Activated T-cell treated with anti-CD3 and anti-CD28 coated beads, Interleukin-2, amount 50 U/mL, for 4 hours (primary cell): ENCODE measurements around the gene ZNF367. TPM values are rescaled to one million over a fixed set of nuclear protein-coding genes. Genes with fewer than 3 reads are reported as not detected.

Experiments used
- ATAC-seq, 2 donors: fragments of 200-7000 bp; cut with Tn5 transposase; one replicate each; pipeline ENCODE4 v1.10.0; 2021
- DNase-seq: peaks from one replicate; pipeline ENCODE4 v3.0.0-alpha.2; 2020
- H3K27me3 Mint-ChIP-seq: one replicate; pipeline ENCODE4 v1.8.0; 2021; ENCODE audit warnings: low read depth, mixed read lengths
- H3K36me3 Mint-ChIP-seq: one replicate; pipeline ENCODE4 v1.8.0; 2022; ENCODE audit warnings: mixed read lengths; ENCODE audit not compliant: insufficient read depth
- H3K4me1 Mint-ChIP-seq: one replicate; pipeline ENCODE4 v1.8.0; 2021; ENCODE audit warnings: low read depth, mixed read lengths
- H3K4me3 Mint-ChIP-seq: one replicate; pipeline ENCODE4 v1.8.0; 2021; ENCODE audit warnings: mild to moderate bottlenecking, moderate library complexity, mixed read lengths
- H3K9me3 Mint-ChIP-seq: one replicate; pipeline ENCODE4 v1.8.0; 2021; ENCODE audit warnings: mixed read lengths
- total RNA-seq, 3 donors: library from RNA; stranded (reverse); gene quantifications; one replicate each; pipeline ENCODE4 v1.2.1, GENCODE V29; 2021

The ZNF367 gene
- total RNA-seq, 3 donors from 2014 or later: 28.9 to 34.6 (median 30.0) TPM

DNA sequence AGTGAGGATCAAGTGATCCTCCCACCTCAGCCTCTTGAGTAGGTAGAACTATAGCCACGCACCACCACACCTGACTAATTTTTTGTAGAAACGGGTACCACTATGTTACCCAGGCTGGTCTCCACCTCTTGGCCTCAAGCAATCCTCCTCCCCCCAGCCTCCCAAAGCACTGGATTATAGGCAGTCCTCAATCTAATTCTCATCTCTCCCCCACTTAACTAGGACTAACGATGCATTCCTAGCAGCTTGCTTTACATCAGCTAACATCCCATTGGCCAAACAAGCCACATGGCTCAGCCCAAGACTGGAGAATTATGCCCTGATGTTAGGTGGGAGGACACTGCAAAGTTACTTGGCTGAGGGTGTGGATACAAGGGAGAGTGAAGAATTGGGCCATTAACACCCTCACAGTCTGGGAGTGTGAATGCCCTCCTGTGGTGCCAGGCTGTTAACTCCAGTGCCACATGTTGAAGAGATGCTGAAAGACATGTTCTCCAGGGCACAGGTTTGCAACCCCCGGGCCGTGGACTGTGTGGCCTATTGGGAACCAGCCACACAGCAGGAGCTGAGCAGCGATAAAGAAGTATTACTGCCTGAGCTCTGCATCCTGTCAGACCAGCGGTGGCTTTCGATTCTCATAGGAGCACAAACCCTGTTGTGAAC is 5.3 kb upstream of the ZNF367 start:
- Mint-ChIP-seq H3K36me3 (no peaks in the 10 kb centered on the region), H3K9me3 (no peaks in the 10 kb centered on the region)

DNA sequence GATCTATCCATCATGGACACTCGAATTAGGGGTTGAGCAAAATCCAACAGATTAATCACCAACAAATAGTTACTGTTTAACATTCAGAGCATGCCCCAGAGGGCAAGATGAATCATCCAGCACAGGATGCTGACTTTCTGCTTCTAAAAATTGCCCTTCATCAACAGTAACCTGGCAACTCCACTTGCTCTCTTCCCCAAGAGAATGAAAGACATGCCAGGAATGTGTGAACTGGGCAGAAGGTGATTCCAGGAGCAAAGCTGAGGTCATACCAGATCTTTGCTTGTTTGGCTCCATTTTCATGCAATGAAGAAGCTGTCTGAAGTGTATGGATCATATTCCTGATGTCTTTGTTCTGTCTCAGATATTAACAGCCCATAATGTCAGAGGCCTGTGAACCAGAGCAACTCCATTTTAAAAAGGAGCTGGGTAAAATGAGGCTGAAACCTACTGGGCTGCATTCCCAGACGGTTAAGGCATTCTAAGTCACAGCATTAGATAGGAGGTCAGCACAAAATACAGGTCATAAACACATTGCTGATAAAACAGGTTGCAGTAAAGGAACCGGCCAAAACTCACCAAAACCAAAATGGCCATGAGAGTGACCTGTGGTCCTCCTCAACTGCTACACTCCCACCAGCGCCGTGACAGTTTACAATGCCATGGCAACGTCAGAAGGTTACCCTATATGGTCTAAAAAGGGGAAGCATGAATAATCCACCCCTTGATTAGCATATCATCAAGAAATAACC is 2.5 kb upstream of the ZNF367 start:
- peaks cover 26% of the 10 kb centered on the region for H3K4me1 Mint-ChIP-seq
- H3K4me3 Mint-ChIP-seq: peak overlapping the region; percentile 87
- no peaks in the 10 kb centered on the region for H3K27me3 Mint-ChIP-seq
- no peaks in the 10 kb centered on the region for H3K9me3 Mint-ChIP-seq
- no peak for ATAC-seq
- no peaks in the 10 kb centered on the region for H3K36me3 Mint-ChIP-seq
- no peak for DNase-seq

More for the DNA sequence above, 5.3 kb upstream of the ZNF367 start:
- DNase-seq: no peak
- H3K4me3 Mint-ChIP-seq: no peak overlapping the region
- no peak for ATAC-seq
- H3K27me3 Mint-ChIP-seq: no peaks in the 10 kb centered on the region
- peaks cover 25% of the 10 kb centered on the region for H3K4me1 Mint-ChIP-seq

DNA sequence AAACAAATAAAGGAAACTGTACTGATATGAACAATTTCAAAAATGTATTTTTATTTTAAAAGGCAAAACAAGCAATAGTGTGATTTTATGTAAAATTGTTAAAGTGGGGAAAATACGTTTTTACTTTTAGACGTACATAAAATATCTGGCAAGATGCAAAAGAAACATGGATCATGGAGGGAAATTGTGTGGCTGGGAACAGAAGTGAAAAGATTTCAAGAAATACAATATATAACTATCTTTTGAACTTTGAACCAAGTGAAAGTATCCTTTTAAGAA is 1.5 kb upstream of the ZNF367 start:
- H3K4me3 Mint-ChIP-seq: peak overlapping the region; percentile 87
- DNase-seq (no peak), ATAC-seq (no peak)
- H3K27me3 Mint-ChIP-seq: no peaks in the 10 kb centered on the region
- peaks cover 25% of the 10 kb centered on the region for H3K4me1 Mint-ChIP-seq
- no peaks in the 10 kb centered on the region for H3K36me3 Mint-ChIP-seq
- H3K9me3 Mint-ChIP-seq: no peaks in the 10 kb centered on the region

DNA sequence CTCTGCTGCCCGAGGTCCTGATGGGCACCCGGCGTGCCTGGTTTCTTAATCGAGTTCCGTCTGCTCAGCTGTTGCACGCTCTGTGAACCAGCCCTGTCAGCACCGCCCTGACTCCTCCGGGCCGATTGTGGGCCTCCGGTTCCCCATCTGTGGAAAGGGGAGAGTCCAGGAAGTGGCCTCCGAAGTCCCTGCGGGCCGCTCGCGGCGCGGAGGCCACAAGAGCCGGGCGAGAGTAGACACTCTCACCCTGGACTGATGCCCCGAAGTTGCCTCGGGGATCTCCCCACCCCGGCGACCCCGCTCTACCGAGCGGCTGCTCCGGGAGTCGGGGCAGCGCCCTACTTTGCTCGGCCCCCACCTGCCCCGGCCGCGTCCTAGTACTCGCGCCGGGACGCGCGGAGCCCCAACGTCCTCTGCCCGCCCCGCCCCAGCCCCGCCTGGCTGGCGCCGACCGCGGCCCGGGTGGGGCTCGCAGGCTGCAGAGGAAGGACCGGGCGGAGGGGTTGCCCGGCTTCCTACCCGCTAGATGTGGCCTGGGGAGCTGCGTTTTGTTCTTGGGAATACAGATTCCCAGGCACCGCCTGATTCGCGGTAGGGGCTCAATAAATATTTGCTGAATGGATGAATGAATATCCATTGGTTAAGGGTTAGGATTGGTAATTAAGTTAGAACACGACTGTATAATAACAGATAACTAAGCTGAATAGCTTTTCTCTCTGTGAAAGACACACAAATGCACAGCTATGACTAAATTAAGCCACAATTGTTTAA is 935 bp upstream of the ZNF367 start:
- Mint-ChIP-seq H3K27me3 (no peaks in the 10 kb centered on the region), H3K36me3 (no peaks in the 10 kb centered on the region), H3K4me1 (peaks cover 27% of the 10 kb centered on the region), H3K4me3 (peak overlapping the region; percentile 87), H3K9me3 (no peaks in the 10 kb centered on the region)
- ATAC-seq (peak; percentile 11 to 25), DNase-seq (peak; percentile 17)

DNA sequence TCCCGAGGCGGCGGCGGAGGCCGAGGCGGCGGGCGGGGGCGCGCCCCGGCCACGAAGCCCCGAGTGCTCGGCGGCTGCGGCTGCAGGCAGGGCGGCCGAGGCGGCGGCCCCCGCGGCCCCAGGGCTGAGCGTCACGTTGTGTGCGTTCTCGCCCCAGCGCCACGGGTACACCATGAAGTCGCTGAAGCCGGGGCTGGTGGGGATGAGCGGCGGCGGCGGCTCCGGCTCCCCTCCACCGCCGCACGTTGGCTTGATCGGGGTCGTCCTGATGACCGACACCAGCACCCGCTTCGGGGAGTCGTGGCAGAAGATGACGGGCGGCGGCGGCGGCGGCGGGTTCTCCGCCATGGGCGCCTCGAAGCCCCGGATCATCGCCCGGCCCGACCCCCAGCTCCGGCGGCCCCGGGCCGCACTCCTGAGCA is 498 bp downstream of the ZNF367 start:
- no peaks in the 10 kb centered on the region for H3K36me3 Mint-ChIP-seq
- ATAC-seq: peak; percentile 9
- H3K27me3 Mint-ChIP-seq: no peaks in the 10 kb centered on the region
- peaks cover 41% of the 10 kb centered on the region for H3K4me1 Mint-ChIP-seq
- peak overlapping the region; percentile 87 for H3K4me3 Mint-ChIP-seq
- H3K9me3 Mint-ChIP-seq: no peaks in the 10 kb centered on the region
- DNase-seq: no peak

DNA sequence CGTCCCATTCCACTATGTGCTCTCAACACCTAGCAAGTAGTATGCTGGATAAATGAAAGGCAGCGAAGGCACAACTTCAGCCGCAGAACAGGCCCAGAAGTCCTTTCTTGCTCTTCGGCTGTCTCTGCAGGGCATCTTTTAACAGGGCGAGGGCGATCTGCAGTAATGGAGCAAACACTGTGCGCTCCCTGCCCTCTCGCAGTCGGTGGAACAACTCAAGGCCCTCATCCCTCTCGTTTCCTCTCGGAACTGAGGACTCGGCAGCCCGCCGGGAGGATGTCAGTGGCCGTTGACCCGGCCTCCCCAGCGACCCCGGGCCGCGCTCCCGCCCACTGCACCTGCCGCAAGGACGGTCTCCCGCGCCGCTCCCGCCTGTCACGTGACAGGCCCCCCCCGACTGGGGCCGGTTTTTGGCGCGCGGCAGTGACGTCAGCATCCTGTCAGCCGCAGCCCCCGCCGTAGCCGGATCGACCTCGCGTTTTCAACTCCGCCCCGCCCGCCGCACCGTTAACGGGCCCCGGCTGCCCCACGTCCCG is 1.1 kb downstream of the ZNF367 start:
- Mint-ChIP-seq H3K4me1 (peaks cover 44% of the 10 kb centered on the region), H3K36me3 (no peaks in the 10 kb centered on the region), H3K4me3 (peak overlapping the region; percentile 91), H3K27me3 (no peaks in the 10 kb centered on the region), H3K9me3 (no peaks in the 10 kb centered on the region)
- ATAC-seq (peak; percentile 17 to 22), DNase-seq (peak; percentile 92)

DNA sequence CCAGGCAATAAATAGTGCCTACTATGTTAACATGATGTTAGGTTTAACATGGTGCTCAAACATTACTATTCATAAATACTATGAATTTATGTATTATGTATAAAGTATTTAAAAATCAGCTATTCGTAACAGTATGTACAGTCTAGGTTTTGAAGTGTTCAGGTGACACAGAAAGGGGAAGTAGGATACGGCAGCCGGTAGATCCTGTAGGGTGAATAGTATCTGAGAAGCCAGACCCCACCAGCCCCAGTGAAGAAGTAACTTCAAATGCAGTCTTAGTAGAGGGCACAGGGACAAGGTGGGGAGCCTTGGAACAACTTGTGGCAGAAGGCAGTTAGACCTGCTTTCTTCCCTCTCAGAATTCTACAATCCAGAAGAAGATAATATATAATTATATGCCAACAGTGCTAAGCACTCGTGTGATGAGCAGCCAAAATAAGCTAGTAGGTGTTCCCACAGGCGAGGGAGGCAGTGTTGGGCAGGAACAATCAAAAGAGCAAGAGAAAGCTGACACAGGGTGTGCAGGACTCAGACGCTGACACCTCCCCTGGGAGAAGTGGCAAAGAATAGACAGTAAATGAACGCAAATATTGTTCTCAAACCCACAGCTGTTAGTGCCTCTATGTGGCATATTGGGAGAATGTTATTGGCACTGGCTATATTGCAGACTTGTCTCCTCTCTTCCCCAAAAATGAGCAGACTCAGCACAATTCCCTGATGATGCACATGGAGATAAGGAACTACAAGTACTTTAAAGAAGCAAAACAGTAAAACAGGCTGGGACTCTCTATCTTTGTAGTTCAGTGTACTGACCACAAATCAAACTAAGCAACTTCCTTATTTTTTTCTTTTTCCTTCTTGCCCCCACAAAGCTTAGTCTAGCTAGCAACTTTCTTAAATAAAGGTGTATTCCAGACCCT is 4.6 kb downstream of the ZNF367 start:
- H3K9me3 Mint-ChIP-seq: no peaks in the 10 kb centered on the region
- H3K27me3 Mint-ChIP-seq: no peaks in the 10 kb centered on the region
- no peak for ATAC-seq
- peaks cover 34% of the 10 kb centered on the region for H3K4me1 Mint-ChIP-seq
- DNase-seq: no peak
- H3K36me3 Mint-ChIP-seq: peaks cover 4% of the 10 kb centered on the region
- peak overlapping the region; percentile 45 for H3K4me3 Mint-ChIP-seq

DNA sequence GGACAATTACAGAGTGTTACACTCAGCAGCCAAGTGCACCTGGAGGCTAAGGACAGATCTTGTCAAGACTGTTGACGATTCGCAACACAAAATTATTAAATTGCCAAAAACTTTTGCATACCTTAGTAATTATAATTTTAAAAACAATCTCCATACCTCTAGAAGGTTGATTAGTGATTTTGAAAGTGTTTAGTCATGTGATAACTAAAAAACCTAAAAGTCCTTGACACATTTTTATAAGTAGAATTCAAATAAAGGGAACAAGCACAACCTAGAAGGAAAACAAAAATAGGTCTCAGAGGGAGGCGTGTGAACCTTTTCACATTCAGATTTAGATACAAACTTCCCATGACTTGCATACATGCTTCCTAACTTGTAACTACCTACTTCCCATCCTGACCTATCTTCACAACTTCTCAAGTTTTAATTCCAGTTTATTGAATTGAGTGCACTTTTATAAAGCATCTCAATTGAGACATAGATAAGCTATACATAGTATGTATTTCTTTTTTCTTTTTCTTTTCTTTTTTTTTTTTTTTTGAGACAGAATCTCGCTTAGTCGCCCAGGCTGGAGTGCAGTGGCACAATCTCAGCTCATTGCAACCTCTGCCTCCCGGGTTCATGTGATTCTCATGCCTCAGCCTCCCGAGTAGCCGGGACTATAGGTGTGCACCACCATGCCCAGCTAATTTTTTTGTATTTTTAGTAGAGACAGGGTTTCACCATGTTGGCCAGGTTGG is 5.8 kb downstream of the ZNF367 start:
- Mint-ChIP-seq H3K36me3 (peaks cover 4% of the 10 kb centered on the region), H3K9me3 (no peaks in the 10 kb centered on the region), H3K4me1 (peaks cover 38% of the 10 kb centered on the region), H3K4me3 (no peak overlapping the region), H3K27me3 (no peaks in the 10 kb centered on the region)
- DNase-seq: no peak
- ATAC-seq: no peak

DNA sequence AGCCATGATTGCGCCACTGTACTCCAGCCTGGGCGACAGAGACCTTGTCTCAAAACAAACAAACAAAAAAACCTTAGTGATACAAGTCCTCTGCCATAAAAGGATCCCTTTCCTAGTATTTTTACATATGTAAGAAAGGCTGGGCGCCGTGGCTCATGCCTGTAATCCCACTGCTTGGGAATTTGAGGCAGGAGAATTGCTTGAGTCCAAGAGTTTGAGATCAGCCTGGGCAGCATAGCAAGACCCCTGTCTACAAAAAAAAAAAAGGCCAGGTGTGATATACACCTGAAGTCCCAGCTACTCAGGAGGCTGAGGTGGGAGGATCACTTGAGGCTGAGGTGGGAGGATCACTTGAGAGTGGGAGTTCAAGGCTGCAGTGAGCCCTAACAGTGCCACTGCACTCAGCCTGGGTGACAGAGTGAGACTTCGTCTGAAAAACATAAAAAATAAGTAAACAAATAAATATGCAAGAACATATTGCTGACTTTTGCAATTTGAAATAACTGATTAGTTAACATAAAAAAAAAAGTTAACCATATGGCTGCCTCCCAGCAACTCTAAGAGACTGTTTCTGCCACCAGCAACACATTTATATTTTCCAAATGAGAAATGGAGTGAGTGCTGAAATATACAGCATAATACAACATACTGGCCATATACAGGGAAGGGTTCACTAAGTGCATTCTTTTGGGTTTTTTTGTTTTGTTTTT is 6.9 kb downstream of the ZNF367 start:
- Mint-ChIP-seq H3K36me3 (peaks cover 4% of the 10 kb centered on the region), H3K4me1 (peaks cover 32% of the 10 kb centered on the region), H3K9me3 (no peaks in the 10 kb centered on the region), H3K4me3 (no peak overlapping the region), H3K27me3 (no peaks in the 10 kb centered on the region)
- ATAC-seq: no peak
- DNase-seq: no peak

DNA sequence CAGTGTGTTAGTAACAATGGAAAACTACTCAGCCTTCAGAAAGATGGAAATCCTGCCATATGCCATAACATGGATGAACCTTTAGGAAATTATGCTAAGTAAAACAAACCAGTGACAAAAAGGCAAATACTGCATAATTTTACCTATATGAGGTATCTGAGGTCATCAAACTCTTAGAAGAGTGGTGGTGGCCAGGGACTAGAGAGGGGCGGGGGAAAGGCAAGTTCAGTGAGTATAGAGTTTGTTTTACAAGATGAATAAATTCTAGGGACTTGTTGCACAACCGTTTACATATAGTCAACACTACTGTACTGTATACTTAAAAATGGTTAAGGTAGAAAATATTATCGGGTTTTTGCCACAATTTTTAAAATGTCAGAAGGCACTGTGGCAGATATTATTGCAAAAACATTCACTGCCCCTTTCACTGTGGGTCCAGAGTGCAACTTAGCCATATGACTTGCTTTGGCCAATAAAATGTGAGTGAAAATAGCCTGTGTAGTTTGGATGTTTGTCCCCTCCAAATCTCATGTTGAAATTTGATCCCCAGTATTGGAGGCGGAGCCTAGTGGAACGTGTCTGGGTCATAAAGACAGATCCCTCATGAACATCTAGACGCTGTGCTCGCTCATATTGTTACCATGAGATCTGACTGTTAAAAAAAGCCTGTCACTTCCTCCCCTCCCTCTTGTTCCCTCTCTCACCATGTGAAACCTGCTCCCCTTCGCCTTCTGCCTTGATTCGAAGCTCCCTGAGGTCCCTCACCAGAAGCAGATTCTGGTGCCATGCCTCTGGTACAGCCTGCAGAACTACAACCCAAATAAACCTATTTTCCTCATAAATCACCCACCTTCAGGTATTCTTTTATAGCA is 9.5 kb downstream of the ZNF367 start:
- Mint-ChIP-seq H3K4me3 (peak overlapping the region; percentile 36), H3K36me3 (peaks cover 4% of the 10 kb centered on the region), H3K9me3 (no peaks in the 10 kb centered on the region), H3K4me1 (peaks cover 27% of the 10 kb centered on the region), H3K27me3 (no peaks in the 10 kb centered on the region)
- DNase-seq (no peak), ATAC-seq (peak in 1 of 2 donors; percentile 44)

DNA sequence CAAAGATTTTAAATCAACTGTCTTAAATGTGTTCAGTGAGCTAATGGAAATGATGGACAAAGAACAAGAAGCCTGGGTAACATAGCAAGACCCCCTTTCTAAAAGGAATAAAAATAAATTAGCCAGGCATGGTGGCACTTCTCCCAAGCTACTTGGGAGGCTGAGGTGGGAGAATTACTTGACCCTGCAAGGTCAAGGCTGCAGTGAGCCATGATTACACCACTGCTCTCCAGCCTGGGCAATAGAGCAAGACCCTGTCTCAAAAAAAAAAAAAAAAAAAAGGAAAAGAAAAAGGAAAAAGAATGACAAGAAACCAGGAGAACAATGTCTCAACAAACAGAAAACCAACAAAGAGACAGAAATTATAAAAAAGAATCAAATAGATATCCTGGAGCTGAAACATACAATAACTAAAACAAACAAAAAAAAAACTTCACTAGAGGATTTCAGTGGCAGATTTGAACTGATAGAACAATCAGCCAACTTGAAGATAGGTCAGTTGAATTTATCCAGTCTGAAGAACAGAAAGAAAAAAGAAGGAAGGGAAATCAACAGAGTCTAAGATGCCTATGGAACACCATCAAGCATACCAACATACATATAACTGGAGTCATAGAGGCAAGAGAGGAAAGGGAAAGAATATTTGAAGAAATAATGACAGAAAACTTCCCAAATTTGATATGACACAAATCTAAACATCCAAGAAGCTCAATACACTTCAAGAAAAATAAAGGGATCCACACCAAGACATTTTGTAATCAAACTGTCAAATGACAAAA is 17.8 kb downstream of the ZNF367 start:
- ATAC-seq (no peak), DNase-seq (no peak)
- Mint-ChIP-seq H3K27me3 (no peaks in the 10 kb centered on the region), H3K4me1 (peaks cover 22% of the 10 kb centered on the region), H3K36me3 (peaks cover 4% of the 10 kb centered on the region), H3K4me3 (no peak overlapping the region), H3K9me3 (peaks cover 5% of the 10 kb centered on the region)

DNA sequence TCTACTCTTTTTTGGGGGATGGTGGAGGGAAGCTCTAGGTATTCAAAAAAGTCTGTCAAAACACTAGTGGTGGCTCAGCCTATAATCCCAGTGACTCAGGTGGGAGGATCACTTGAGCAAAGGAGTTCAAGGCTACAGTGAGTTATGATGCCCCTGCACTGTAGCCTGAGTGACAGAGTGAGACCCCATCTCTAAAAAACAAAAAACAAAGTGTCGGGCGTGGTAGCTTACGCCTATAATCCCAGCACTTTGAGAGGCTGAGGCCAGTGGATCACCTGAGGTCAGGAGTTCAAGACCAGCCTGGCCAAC is 18.9 kb downstream of the ZNF367 start:
- Mint-ChIP-seq H3K9me3 (peaks cover 5% of the 10 kb centered on the region), H3K4me1 (peaks cover 22% of the 10 kb centered on the region), H3K4me3 (no peak overlapping the region), H3K27me3 (no peaks in the 10 kb centered on the region), H3K36me3 (peaks cover 4% of the 10 kb centered on the region)
- DNase-seq: no peak
- peak; percentile 63 to 65 for ATAC-seq
